Peyer's patch (tissue), 4 donors: Measurements from ENCODE around the gene MC4R. TPM values are rescaled to one million over a fixed set of nuclear protein-coding genes. Genes with fewer than 3 reads are reported as not detected.

ENCODE experiments used
- DNase-seq, 3 donors: peaks; one replicate each; pipeline ENCODE4 v3.0.0-alpha.2; 2017 to 2019
- H3K27ac ChIP-seq, 4 donors: fragments of 200-600 bp; sonication (generic); one replicate each; pipeline ENCODE4 v1.5.1; 2016 to 2019
- H3K27me3 ChIP-seq, 2 donors: fragments of 200-600 bp; sonication (generic); one replicate each; pipeline ENCODE4 v1.5.1; 2019
- H3K36me3 ChIP-seq, 3 donors: fragments of 200-600 bp; sonication (generic); one replicate each; pipeline ENCODE4 v1.5.1; 2016 to 2019
- H3K4me1 ChIP-seq, 4 donors: fragments of 200-600 bp; sonication (generic); one replicate each; pipeline ENCODE4 v1.5.1; 2016 to 2019
- H3K4me3 ChIP-seq, 4 donors: fragments of 200-600 bp; sonication (generic); 1 replicate in 3 of 4; 2 replicates in 1 of 4; pipeline ENCODE4 v1.5.1; 2016 to 2019; ENCODE audit warnings: mild to moderate bottlenecking in 1 of 4
- H3K9me3 ChIP-seq, 4 donors: fragments of 200-600 bp; sonication (generic); one replicate each; pipeline ENCODE4 v1.5.1; 2016 to 2019; ENCODE audit warnings: mild to moderate bottlenecking in 1 of 4
- CTCF ChIP-seq, 6 experiments: fragments of 450-650 bp in 4 of 6; fragments of 200-600 bp in 2 of 6; sonication (generic) in 1 of 6; IDR thresholded peaks; one replicate each; pipeline ENCODE4 v1.5.1; 2017 to 2019; ENCODE audit warnings: antibody characterized with exemption in 6 of 6, mild to moderate bottlenecking in 3 of 6, moderate library complexity in 1 of 6
- POLR2A ChIP-seq, 2 donors: fragments of 450-650 bp; IDR thresholded peaks; one replicate each; pipeline ENCODE4 v1.5.1; 2017; ENCODE audit warnings: antibody characterized with exemption in 2 of 2, mild to moderate bottlenecking in 2 of 2, moderate library complexity in 2 of 2
- total RNA-seq, 4 donors: library from RNA; depleted of rRNA; stranded (reverse); fragments of >200 nt; gene quantifications; one replicate each; pipeline ENCODE4 v1.1.0, GENCODE V29; 2016

The MC4R gene
- total RNA-seq, 4 donors from 2014 or later = not detected

GRCh38 chr18:60385693-60386092 lies 13.1 kb upstream of the MC4R start:
- Histone ChIP-seq H3K4me1 (no peaks in the 10 kb centered on the region), H3K36me3 (no peaks in the 10 kb centered on the region), H3K27ac (no peak overlapping the region), H3K4me3 (no peak overlapping the region), H3K27me3 (no peaks in the 10 kb centered on the region), H3K9me3 (no peaks in the 10 kb centered on the region)
- TF ChIP-seq POLR2A (IDR thresholded peaks at IDR 0.05) (no peak), CTCF (IDR thresholded peaks at IDR 0.05) (no peak)
- DNase-seq = no peak

- Histone ChIP-seq H3K4me1 (no peaks in the 10 kb centered on the region), H3K36me3 (no peaks in the 10 kb centered on the region), H3K27ac (no peak overlapping the region), H3K27me3 (no peaks in the 10 kb centered on the region), H3K9me3 (no peaks in the 10 kb centered on the region), H3K4me3 (no peak overlapping the region)
- TF ChIP-seq CTCF (IDR thresholded peaks at IDR 0.05) (no peak), POLR2A (IDR thresholded peaks at IDR 0.05) (no peak)
- DNase-seq = no peak
Observed at GRCh38 chr18:60383893-60384292, 11.3 kb upstream of the MC4R start.

GRCh38 chr18:60377778-60378469 lies 5.3 kb upstream of the MC4R start:
- Histone ChIP-seq H3K4me1 (no peaks in the 10 kb centered on the region), H3K9me3 (no peaks in the 10 kb centered on the region), H3K27ac (no peak overlapping the region), H3K27me3 (no peaks in the 10 kb centered on the region), H3K36me3 (no peaks in the 10 kb centered on the region), H3K4me3 (no peak overlapping the region)
- no peak for DNase-seq
- TF ChIP-seq CTCF (IDR thresholded peaks at IDR 0.05) (no peak), POLR2A (IDR thresholded peaks at IDR 0.05) (no peak)

- Histone ChIP-seq H3K27ac (no peak overlapping the region), H3K27me3 (no peaks in the 10 kb centered on the region), H3K4me3 (no peak overlapping the region), H3K36me3 (no peaks in the 10 kb centered on the region), H3K9me3 (no peaks in the 10 kb centered on the region), H3K4me1 (no peaks in the 10 kb centered on the region)
- TF ChIP-seq CTCF (IDR thresholded peaks at IDR 0.05) (no peak), POLR2A (IDR thresholded peaks at IDR 0.05) (no peak)
- no peak for DNase-seq
Observed at GRCh38 chr18:60372132-60372531, 443 bp downstream of the MC4R start.

GRCh38 chr18:60358516-60358915 lies 14.1 kb downstream of the MC4R start:
- Histone ChIP-seq H3K27ac (no peak overlapping the region), H3K9me3 (no peaks in the 10 kb centered on the region), H3K36me3 (no peaks in the 10 kb centered on the region), H3K27me3 (no peaks in the 10 kb centered on the region), H3K4me3 (no peak overlapping the region), H3K4me1 (no peaks in the 10 kb centered on the region)
- no peak for DNase-seq
- TF ChIP-seq POLR2A (IDR thresholded peaks at IDR 0.05) (no peak), CTCF (IDR thresholded peaks at IDR 0.05) (no peak)

GRCh38 chr18:60350941-60351340 lies 21.6 kb downstream of the MC4R start:
- no peaks in the 10 kb centered on the region for H3K36me3 ChIP-seq
- no peak overlapping the region for H3K27ac ChIP-seq
- TF ChIP-seq POLR2A (IDR thresholded peaks at IDR 0.05) = no peak
- TF ChIP-seq CTCF (IDR thresholded peaks at IDR 0.05) = no peak
- no peak for DNase-seq
- no peak overlapping the region for H3K4me3 ChIP-seq
- no peaks in the 10 kb centered on the region for H3K4me1 ChIP-seq
- no peaks in the 10 kb centered on the region for H3K27me3 ChIP-seq
- H3K9me3 ChIP-seq = no peaks in the 10 kb centered on the region
